Endodermal cell (in vitro differentiated cells): ENCODE data around the gene GPR42. TPM values are rescaled to one million over a fixed set of nuclear protein-coding genes. Genes with fewer than 3 reads are reported as not detected.

Source experiments
- DNase-seq: peaks from one replicate; pipeline ENCODE4 v3.0.0-alpha.2; 2017
- H3K27ac ChIP-seq: 2 replicates; pipeline ENCODE4 v1.5.1; 2013; ENCODE audit warnings: mild to moderate bottlenecking, low read depth, low read length, moderate library complexity
- H3K27me3 ChIP-seq: 2 replicates; pipeline ENCODE4 v1.6.1; 2013; ENCODE audit warnings: mild to moderate bottlenecking, low read length, moderate library complexity; ENCODE audit not compliant: insufficient read depth, control insufficient read depth, poor library complexity, severe bottlenecking
- H3K36me3 ChIP-seq: 2 replicates; pipeline ENCODE4 v1.7.0; 2013; ENCODE audit warnings: mild to moderate bottlenecking, low read length, moderate library complexity; ENCODE audit not compliant: control insufficient read depth, insufficient read depth
- H3K4me1 ChIP-seq: one replicate; pipeline ENCODE4 v1.7.0; 2013; ENCODE audit warnings: low read length; ENCODE audit not compliant: control insufficient read depth, insufficient read depth
- H3K4me3 ChIP-seq: 2 replicates; pipeline ENCODE4 v1.5.1; 2013; ENCODE audit warnings: mild to moderate bottlenecking, low read length, moderate library complexity
- H3K9ac ChIP-seq: 2 replicates; pipeline ENCODE4 v1.6.1; 2013; ENCODE audit warnings: mild to moderate bottlenecking, low read length, moderate library complexity; ENCODE audit not compliant: poor library complexity, severe bottlenecking; ENCODE audit errors: extremely low read depth
- H3K9me3 ChIP-seq: 2 replicates; pipeline ENCODE4 v1.6.1; 2013; ENCODE audit warnings: mild to moderate bottlenecking, low read length, moderate library complexity; ENCODE audit not compliant: control insufficient read depth
- H3K27ac Mint-ChIP-seq: 2 replicates; pipeline ENCODE4 v1.8.0; 2020; ENCODE audit warnings: mixed read lengths
- H3K27me3 Mint-ChIP-seq: 2 replicates; pipeline ENCODE4 v1.8.0; 2021; ENCODE audit warnings: mild to moderate bottlenecking, mixed read lengths; ENCODE audit not compliant: insufficient read depth
- H3K36me3 Mint-ChIP-seq: 2 replicates; pipeline ENCODE4 v1.8.0; 2020; ENCODE audit warnings: low read depth, mixed read lengths
- H3K4me1 Mint-ChIP-seq: 2 replicates; pipeline ENCODE4 v1.8.0; 2020; ENCODE audit warnings: mixed read lengths
- H3K4me3 Mint-ChIP-seq: 2 replicates; pipeline ENCODE4 v1.8.0; 2020; ENCODE audit warnings: mild to moderate bottlenecking, moderate library complexity, mixed read lengths
- H3K9me3 Mint-ChIP-seq: 2 replicates; pipeline ENCODE4 v1.8.0; 2020; ENCODE audit warnings: mild to moderate bottlenecking, mixed read lengths
- WGBS, 2 experiments: methylation state at CpG; one replicate each; pipeline versions ENCODE4 v1.1.5 to v1.1.7; 2013; ENCODE audit warnings: missing lambda C conversion rate in 2 of 2, mixed read lengths in 1 of 2; ENCODE audit not compliant: insufficient coverage in 1 of 2, insufficient read length in 1 of 2; 5-methylcytosine and 5-hydroxymethylcytosine counted together
- long read RNA-seq, 4 experiments: library from polyadenylated mRNA in 2 of 4; library from RNA in 1 of 4; library from capped mRNA in 1 of 4; stranded (forward) in 3 of 4; unstranded in 1 of 4; transcript quantifications; one replicate each; pipeline ENCODE4 v2.0.0, GENCODE V29; 2020 to 2021; ENCODE audit warnings: inconsistent platforms in 1 of 4
- polyA plus RNA-seq, 2 experiments: library from polyadenylated mRNA; stranded (reverse); fragments of 50-300 nt; gene quantifications; one replicate each; pipeline ENCODE4 v1.2.3, GENCODE V29; 2013
- total RNA-seq, 2 donors: library from RNA; stranded (reverse); fragmentation: NEBNext Ultra II Directional in 1 of 2; extraction: Animal tissue kit (Norgen Biotek cat#: 25700) in 1 of 2; gene quantifications; 2 replicates in 1 of 2; 3 replicates in 1 of 2; pipeline ENCODE4 v1.2.1, GENCODE V29; 2021
- TF ChIP-seq, protein P1 (sequence below): fragments of 200-600 bp; sonication (generic); conservative IDR thresholded peaks from 2 replicates; pipeline ENCODE4 v1.5.0; 2021; ENCODE audit warnings: antibody characterized with exemption, mild to moderate bottlenecking

GPR42 gene, protein sequence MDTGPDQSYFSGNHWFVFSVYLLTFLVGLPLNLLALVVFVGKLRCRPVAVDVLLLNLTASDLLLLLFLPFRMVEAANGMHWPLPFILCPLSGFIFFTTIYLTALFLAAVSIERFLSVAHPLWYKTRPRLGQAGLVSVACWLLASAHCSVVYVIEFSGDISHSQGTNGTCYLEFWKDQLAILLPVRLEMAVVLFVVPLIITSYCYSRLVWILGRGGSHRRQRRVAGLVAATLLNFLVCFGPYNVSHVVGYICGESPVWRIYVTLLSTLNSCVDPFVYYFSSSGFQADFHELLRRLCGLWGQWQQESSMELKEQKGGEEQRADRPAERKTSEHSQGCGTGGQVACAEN
- not detected for total RNA-seq
- polyA plus RNA-seq (2013, experiment 1 of 2): not detected
- not detected for polyA plus RNA-seq (2013, experiment 2 of 2)
- long read RNA-seq, experiment 1: 0 reads
- long read RNA-seq, experiment 2: 0 reads
- long read RNA-seq, experiment 3: 0 reads
- long read RNA-seq, experiment 4: 0 reads

DNA sequence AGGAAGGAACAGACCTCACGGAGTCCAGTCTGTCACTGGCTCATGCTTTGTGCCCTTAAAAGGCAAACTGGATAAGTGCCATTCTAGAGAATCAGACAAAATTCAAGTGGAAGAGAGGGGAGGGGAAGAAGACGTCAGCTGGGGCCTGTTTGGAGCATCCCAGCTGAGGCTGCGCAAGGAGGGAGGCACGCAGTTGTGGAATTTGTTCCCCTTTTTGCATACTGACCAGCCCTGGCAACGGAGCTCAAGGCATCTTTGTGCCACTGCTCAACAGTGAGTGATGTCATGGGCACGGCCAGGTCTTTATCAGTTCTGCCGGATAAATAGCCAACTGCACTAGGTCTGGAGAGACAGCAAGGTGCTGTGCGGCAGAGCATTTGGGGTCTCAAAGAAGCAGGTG, at the start of gene GPR42:
Gene GPR42 (plus strand): TSS at position 347 of the 400 bp plus-strand sequence. CDS start 292 bp downstream, outside the sequence.
- H3K4me3 Mint-ChIP-seq: no peak within 1 kb of the TSS
- peaks cover 13% of the 10 kb centered on the region for H3K27me3 Mint-ChIP-seq
- Histone ChIP-seq H3K9me3 (no peaks in the 10 kb centered on the region), H3K27me3 (no peaks in the 10 kb centered on the region), H3K27ac (no peak within 1 kb of the TSS), H3K4me3 (no peak within 1 kb of the TSS), H3K36me3 (no peaks in the 10 kb centered on the region), H3K4me1 (no peaks in the 10 kb centered on the region), H3K9ac (no peak within 1 kb of the TSS)
- H3K36me3 Mint-ChIP-seq: no peaks in the 10 kb centered on the region
- H3K4me1 Mint-ChIP-seq: no peaks in the 10 kb centered on the region
- no peak within 1 kb of the TSS for H3K27ac Mint-ChIP-seq
- TF ChIP-seq, protein P1, sequence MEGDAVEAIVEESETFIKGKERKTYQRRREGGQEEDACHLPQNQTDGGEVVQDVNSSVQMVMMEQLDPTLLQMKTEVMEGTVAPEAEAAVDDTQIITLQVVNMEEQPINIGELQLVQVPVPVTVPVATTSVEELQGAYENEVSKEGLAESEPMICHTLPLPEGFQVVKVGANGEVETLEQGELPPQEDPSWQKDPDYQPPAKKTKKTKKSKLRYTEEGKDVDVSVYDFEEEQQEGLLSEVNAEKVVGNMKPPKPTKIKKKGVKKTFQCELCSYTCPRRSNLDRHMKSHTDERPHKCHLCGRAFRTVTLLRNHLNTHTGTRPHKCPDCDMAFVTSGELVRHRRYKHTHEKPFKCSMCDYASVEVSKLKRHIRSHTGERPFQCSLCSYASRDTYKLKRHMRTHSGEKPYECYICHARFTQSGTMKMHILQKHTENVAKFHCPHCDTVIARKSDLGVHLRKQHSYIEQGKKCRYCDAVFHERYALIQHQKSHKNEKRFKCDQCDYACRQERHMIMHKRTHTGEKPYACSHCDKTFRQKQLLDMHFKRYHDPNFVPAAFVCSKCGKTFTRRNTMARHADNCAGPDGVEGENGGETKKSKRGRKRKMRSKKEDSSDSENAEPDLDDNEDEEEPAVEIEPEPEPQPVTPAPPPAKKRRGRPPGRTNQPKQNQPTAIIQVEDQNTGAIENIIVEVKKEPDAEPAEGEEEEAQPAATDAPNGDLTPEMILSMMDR: no peak
- 93% methylated on average over 5 of the region's 8 CpGs; no CpG with 5 or more reads in 1 of the 2 experiments for WGBS, 2 experiments
- DNase-seq: no peak
- peaks cover 1% of the 10 kb centered on the region for H3K9me3 Mint-ChIP-seq

DNA sequence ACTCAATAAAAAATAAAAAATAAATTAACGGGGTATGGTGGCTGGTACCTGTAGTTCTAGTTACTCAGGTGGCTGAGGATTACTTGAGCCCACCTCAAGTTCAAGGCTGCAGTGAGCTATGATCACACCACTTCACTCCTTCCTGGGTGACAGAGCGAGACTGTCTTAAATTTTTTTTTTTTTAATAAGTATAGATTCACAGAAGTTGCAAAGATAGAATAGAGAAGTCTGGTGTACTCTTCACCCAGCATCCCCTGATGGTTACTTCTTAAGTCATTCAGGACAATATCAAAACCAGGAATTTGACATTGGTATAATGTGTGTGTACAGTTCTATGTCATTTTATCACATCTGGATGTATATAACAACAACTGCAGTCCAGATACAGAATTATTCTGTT, 49.6 kb upstream of the GPR42 start:
- H3K4me1 ChIP-seq: no peaks in the 10 kb centered on the region
- TF ChIP-seq, protein P1: no peak
- no peak overlapping the region for H3K4me3 Mint-ChIP-seq
- no peaks in the 10 kb centered on the region for H3K27me3 ChIP-seq
- no peak overlapping the region for H3K9ac ChIP-seq
- H3K9me3 Mint-ChIP-seq: peaks cover 8% of the 10 kb centered on the region
- 81 to 100% methylated on average over 1 to 2 of the region's 2 CpGs for WGBS, 2 experiments
- no peak overlapping the region for H3K27ac Mint-ChIP-seq
- peaks cover 5% of the 10 kb centered on the region for H3K4me1 Mint-ChIP-seq
- no peak overlapping the region for H3K4me3 ChIP-seq
- no peaks in the 10 kb centered on the region for H3K36me3 ChIP-seq
- DNase-seq: no peak
- no peaks in the 10 kb centered on the region for H3K27me3 Mint-ChIP-seq
- peaks cover 7% of the 10 kb centered on the region for H3K9me3 ChIP-seq
- no peak overlapping the region for H3K27ac ChIP-seq
- no peaks in the 10 kb centered on the region for H3K36me3 Mint-ChIP-seq

DNA sequence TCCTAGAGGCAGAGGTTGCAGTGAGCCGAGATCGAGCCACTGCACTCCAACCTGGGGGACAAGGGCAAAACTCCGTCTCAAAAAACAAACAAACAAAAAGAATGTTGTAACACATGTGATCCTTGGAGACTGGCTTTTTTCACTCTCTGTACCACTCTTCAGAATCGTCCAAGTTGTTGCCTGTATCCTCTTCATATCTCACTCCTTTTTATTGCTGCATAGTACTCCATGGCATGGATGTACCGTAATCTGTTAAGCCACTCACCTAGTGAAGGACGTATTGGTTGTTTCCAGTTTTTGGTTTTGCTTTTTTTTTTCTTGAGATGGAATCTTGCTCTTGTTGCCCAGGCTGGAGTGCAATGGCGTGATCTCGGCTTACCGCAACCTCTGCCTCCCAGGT, 48.9 kb upstream of the GPR42 start:
- TF ChIP-seq, protein P1: no peak
- Histone ChIP-seq H3K9me3 (peaks cover 7% of the 10 kb centered on the region), H3K27ac (no peak overlapping the region), H3K27me3 (no peaks in the 10 kb centered on the region), H3K36me3 (no peaks in the 10 kb centered on the region), H3K4me1 (no peaks in the 10 kb centered on the region), H3K9ac (no peak overlapping the region), H3K4me3 (no peak overlapping the region)
- DNase-seq: no peak
- WGBS, 2 experiments: 89 to 92% methylated on average over 6 to 8 of the region's 9 CpGs
- Mint-ChIP-seq H3K36me3 (no peaks in the 10 kb centered on the region), H3K27ac (no peak overlapping the region), H3K9me3 (peaks cover 8% of the 10 kb centered on the region), H3K27me3 (no peaks in the 10 kb centered on the region), H3K4me1 (peaks cover 5% of the 10 kb centered on the region), H3K4me3 (no peak overlapping the region)
